Measurements from ENCODE around the gene UHRF1. TPM values are rescaled to one million over a fixed set of nuclear protein-coding genes. Genes with fewer than 3 reads are reported as not detected.

UHRF1 gene
- polyA plus RNA-seq, 4 donors = 0.67 to 18.5 (median 6.0) TPM

GRCh38 chr19:4906963-4907362 is 2.3 kb upstream of the UHRF1 start:
- Histone ChIP-seq H3K27ac (ENCODE audit: low read depth in 1 of 3, low read length in 2 of 3) (no peak overlapping the region), H3K27me3 (ENCODE audit: control insufficient read depth in 3 of 3, insufficient read depth in 3 of 3, low read length in 3 of 3) (no peaks in the 10 kb centered on the region), H3K9me3 (ENCODE audit: control insufficient read depth in 2 of 2, insufficient read depth in 1 of 2, low read depth in 1 of 2, low read length in 1 of 2) (no peaks in the 10 kb centered on the region), H3K36me3 (ENCODE audit: control insufficient read depth in 3 of 3, insufficient read depth in 2 of 3, low read depth in 1 of 3, low read length in 3 of 3) (peaks cover 0 to 7% (median 0%) of the 10 kb centered on the region in 3 donors), H3K4me3 (ENCODE audit: low read depth in 1 of 3, low read length in 3 of 3) (no peak overlapping the region), H3K4me1 (ENCODE audit: control insufficient read depth in 3 of 3, insufficient read depth in 2 of 3, low read depth in 1 of 3, low read length in 2 of 3) (peaks cover 0 to 24% (median 2%) of the 10 kb centered on the region in 3 donors)
- FAIRE-seq (no peak), DNase-seq (no peak)
- WGBS, 3 donors = 84 to 95% (median 90%) methylated on average over 8 of the region's 8 CpGs

GRCh38 chr19:4908360-4908759 is 941 bp upstream of the UHRF1 start:
- WGBS, 3 donors = 71 to 85% (median 82%) methylated on average over 5 of the region's 5 CpGs
- Histone ChIP-seq H3K9me3 (ENCODE audit: control insufficient read depth in 2 of 2, insufficient read depth in 1 of 2, low read depth in 1 of 2, low read length in 1 of 2) (no peaks in the 10 kb centered on the region), H3K27ac (ENCODE audit: low read depth in 1 of 3, low read length in 2 of 3) (peak overlapping the region in 1 of 3 donors; percentile 34), H3K4me1 (ENCODE audit: control insufficient read depth in 3 of 3, insufficient read depth in 2 of 3, low read depth in 1 of 3, low read length in 2 of 3) (peaks cover 0 to 24% (median 2%) of the 10 kb centered on the region in 3 donors), H3K4me3 (ENCODE audit: low read depth in 1 of 3, low read length in 3 of 3) (no peak overlapping the region), H3K36me3 (ENCODE audit: control insufficient read depth in 3 of 3, insufficient read depth in 2 of 3, low read depth in 1 of 3, low read length in 3 of 3) (peaks cover 0 to 7% (median 0%) of the 10 kb centered on the region in 3 donors), H3K27me3 (ENCODE audit: control insufficient read depth in 3 of 3, insufficient read depth in 3 of 3, low read length in 3 of 3) (no peaks in the 10 kb centered on the region)
- FAIRE-seq = no peak
- peak in 1 of 2 donors; percentile 60 for DNase-seq

GRCh38 chr19:4908781-4909155 is 533 bp upstream of the UHRF1 start:
- Histone ChIP-seq H3K4me3 (ENCODE audit: low read depth in 1 of 3, low read length in 3 of 3) (no peak overlapping the region), H3K36me3 (ENCODE audit: control insufficient read depth in 3 of 3, insufficient read depth in 2 of 3, low read depth in 1 of 3, low read length in 3 of 3) (peaks cover 0 to 7% (median 0%) of the 10 kb centered on the region in 3 donors), H3K9me3 (ENCODE audit: control insufficient read depth in 2 of 2, insufficient read depth in 1 of 2, low read depth in 1 of 2, low read length in 1 of 2) (no peaks in the 10 kb centered on the region), H3K27me3 (ENCODE audit: control insufficient read depth in 3 of 3, insufficient read depth in 3 of 3, low read length in 3 of 3) (no peaks in the 10 kb centered on the region), H3K4me1 (ENCODE audit: control insufficient read depth in 3 of 3, insufficient read depth in 2 of 3, low read depth in 1 of 3, low read length in 2 of 3) (peaks cover 0 to 24% (median 2%) of the 10 kb centered on the region in 3 donors), H3K27ac (ENCODE audit: low read depth in 1 of 3, low read length in 2 of 3) (peak overlapping the region in 1 of 3 donors; percentile 34)
- DNase-seq (no peak), FAIRE-seq (no peak)
- WGBS, 3 donors = 73 to 76% (median 74%) methylated on average over 13 to 15 of the region's 15 CpGs

- DNase-seq (peak; percentile 92 to 96), FAIRE-seq (no peak)
- H3K27ac ChIP-seq (ENCODE audit: low read depth in 1 of 3, low read length in 2 of 3) = peak overlapping the region in 1 of 3 donors; percentile 2
- peaks cover 0 to 24% (median 2%) of the 10 kb centered on the region in 3 donors for H3K4me1 ChIP-seq (ENCODE audit: control insufficient read depth in 3 of 3, insufficient read depth in 2 of 3, low read depth in 1 of 3, low read length in 2 of 3)
- H3K27me3 ChIP-seq (ENCODE audit: control insufficient read depth in 3 of 3, insufficient read depth in 3 of 3, low read length in 3 of 3) = no peaks in the 10 kb centered on the region
- no peaks in the 10 kb centered on the region for H3K9me3 ChIP-seq (ENCODE audit: control insufficient read depth in 2 of 2, insufficient read depth in 1 of 2, low read depth in 1 of 2, low read length in 1 of 2)
- 0 to 1% (median 0%) methylated on average over 48 to 85 of the region's 85 CpGs for WGBS, 3 donors
- H3K36me3 ChIP-seq (ENCODE audit: control insufficient read depth in 3 of 3, insufficient read depth in 2 of 3, low read depth in 1 of 3, low read length in 3 of 3) = peaks cover 0 to 18% (median 0%) of the 10 kb centered on the region in 3 donors
- peak overlapping the region; percentile 51 to 71 (median 61) for H3K4me3 ChIP-seq (ENCODE audit: low read depth in 1 of 3, low read length in 3 of 3)
Observed at GRCh38 chr19:4909897-4910593, 744 bp downstream of the UHRF1 start.

GRCh38 chr19:4910594-4911281 is 1.4 kb downstream of the UHRF1 start:
- DNase-seq = peak; percentile 18 to 39
- no peak for FAIRE-seq
- Histone ChIP-seq H3K27ac (ENCODE audit: low read depth in 1 of 3, low read length in 2 of 3) (peak overlapping the region in 1 of 3 donors; percentile 52), H3K4me1 (ENCODE audit: control insufficient read depth in 3 of 3, insufficient read depth in 2 of 3, low read depth in 1 of 3, low read length in 2 of 3) (peaks cover 0 to 24% (median 2%) of the 10 kb centered on the region in 3 donors), H3K4me3 (ENCODE audit: low read depth in 1 of 3, low read length in 3 of 3) (peak overlapping the region in 2 of 3 donors; percentile 51 to 71), H3K36me3 (ENCODE audit: control insufficient read depth in 3 of 3, insufficient read depth in 2 of 3, low read depth in 1 of 3, low read length in 3 of 3) (peaks cover 0 to 18% (median 0%) of the 10 kb centered on the region in 3 donors), H3K9me3 (ENCODE audit: control insufficient read depth in 2 of 2, insufficient read depth in 1 of 2, low read depth in 1 of 2, low read length in 1 of 2) (no peaks in the 10 kb centered on the region), H3K27me3 (ENCODE audit: control insufficient read depth in 3 of 3, insufficient read depth in 3 of 3, low read length in 3 of 3) (no peaks in the 10 kb centered on the region)
- 18 to 30% (median 22%) methylated on average over 23 of the region's 23 CpGs for WGBS, 3 donors

GRCh38 chr19:4911314-4911713 is 2.0 kb downstream of the UHRF1 start:
- Histone ChIP-seq H3K4me3 (ENCODE audit: low read depth in 1 of 3, low read length in 3 of 3) (peak overlapping the region in 1 of 3 donors; percentile 51), H3K27me3 (ENCODE audit: control insufficient read depth in 3 of 3, insufficient read depth in 3 of 3, low read length in 3 of 3) (no peaks in the 10 kb centered on the region), H3K4me1 (ENCODE audit: control insufficient read depth in 3 of 3, insufficient read depth in 2 of 3, low read depth in 1 of 3, low read length in 2 of 3) (peaks cover 0 to 24% (median 2%) of the 10 kb centered on the region in 3 donors), H3K9me3 (ENCODE audit: control insufficient read depth in 2 of 2, insufficient read depth in 1 of 2, low read depth in 1 of 2, low read length in 1 of 2) (no peaks in the 10 kb centered on the region), H3K27ac (ENCODE audit: low read depth in 1 of 3, low read length in 2 of 3) (peak overlapping the region in 1 of 3 donors; percentile 52), H3K36me3 (ENCODE audit: control insufficient read depth in 3 of 3, insufficient read depth in 2 of 3, low read depth in 1 of 3, low read length in 3 of 3) (peaks cover 0 to 22% (median 0%) of the 10 kb centered on the region in 3 donors)
- 39 to 49% (median 43%) methylated on average over 15 of the region's 15 CpGs for WGBS, 3 donors
- no peak for FAIRE-seq
- no peak for DNase-seq

- Histone ChIP-seq H3K27ac (ENCODE audit: low read depth in 1 of 3, low read length in 2 of 3) (peak overlapping the region in 1 of 3 donors; percentile 52), H3K4me1 (ENCODE audit: control insufficient read depth in 3 of 3, insufficient read depth in 2 of 3, low read depth in 1 of 3, low read length in 2 of 3) (peaks cover 0 to 24% (median 2%) of the 10 kb centered on the region in 3 donors), H3K9me3 (ENCODE audit: control insufficient read depth in 2 of 2, insufficient read depth in 1 of 2, low read depth in 1 of 2, low read length in 1 of 2) (no peaks in the 10 kb centered on the region), H3K4me3 (ENCODE audit: low read depth in 1 of 3, low read length in 3 of 3) (peak overlapping the region in 1 of 3 donors; percentile 51), H3K36me3 (ENCODE audit: control insufficient read depth in 3 of 3, insufficient read depth in 2 of 3, low read depth in 1 of 3, low read length in 3 of 3) (peaks cover 0 to 28% (median 0%) of the 10 kb centered on the region in 3 donors), H3K27me3 (ENCODE audit: control insufficient read depth in 3 of 3, insufficient read depth in 3 of 3, low read length in 3 of 3) (no peaks in the 10 kb centered on the region)
- no peak for FAIRE-seq
- peak; percentile 62 to 72 for DNase-seq
- WGBS, 3 donors = 16 to 23% (median 20%) methylated on average over 29 of the region's 29 CpGs
Observed at GRCh38 chr19:4911786-4912672, 2.7 kb downstream of the UHRF1 start.

All from small intestine (tissue), 7 donors.